HG02870 (cell line): Measurements from ENCODE around the gene FOXP1.

Source experiments
- ATAC-seq: cut with Tn5 transposase; IDR thresholded peaks from one replicate; pipeline ENCODE4 v1.9.1; 2021; ENCODE audit warnings: mild to moderate bottlenecking, moderate library complexity; ENCODE audit not compliant: unreplicated experiment

The FOXP1 gene

DNA sequence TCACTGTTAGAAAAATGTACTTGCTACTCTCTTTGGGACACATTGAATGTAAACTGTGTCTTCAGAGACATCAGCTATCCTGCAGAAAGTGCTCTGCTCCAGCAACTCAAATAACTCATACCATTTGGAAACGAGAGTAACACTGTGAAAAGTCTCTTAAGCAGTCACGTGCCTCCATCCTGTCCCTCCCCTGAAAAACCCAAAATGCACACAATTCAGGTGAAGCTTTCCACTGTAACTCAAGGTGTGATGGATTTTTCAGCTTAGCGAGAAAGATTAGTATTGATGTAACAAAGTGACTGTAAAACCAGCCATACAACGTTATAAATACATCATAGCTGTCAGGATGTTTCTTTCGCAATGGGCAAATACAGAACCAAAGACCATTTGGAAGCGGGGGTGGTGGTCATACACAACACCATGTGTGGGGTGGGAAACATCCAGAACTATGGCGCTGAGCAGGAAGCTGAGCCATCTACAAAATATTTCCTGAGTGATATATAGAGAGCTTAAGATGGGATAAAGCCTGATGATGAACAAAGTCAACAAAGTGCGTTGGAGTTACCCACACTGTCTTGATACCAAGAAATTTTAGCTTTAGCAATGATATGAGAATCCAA lies 332.3 kb downstream of the FOXP1 start:
- ATAC-seq, result no peak

GRCh38 chr3:71250026-71250425 lies 333.5 kb downstream of the FOXP1 start:
- ATAC-seq, result no peak

GRCh38 chr3:71247958-71248335 lies 335.6 kb downstream of the FOXP1 start:
- ATAC-seq, result no peak

GRCh38 chr3:71247221-71247957 lies 336.1 kb downstream of the FOXP1 start:
- ATAC-seq, result no peak

DNA sequence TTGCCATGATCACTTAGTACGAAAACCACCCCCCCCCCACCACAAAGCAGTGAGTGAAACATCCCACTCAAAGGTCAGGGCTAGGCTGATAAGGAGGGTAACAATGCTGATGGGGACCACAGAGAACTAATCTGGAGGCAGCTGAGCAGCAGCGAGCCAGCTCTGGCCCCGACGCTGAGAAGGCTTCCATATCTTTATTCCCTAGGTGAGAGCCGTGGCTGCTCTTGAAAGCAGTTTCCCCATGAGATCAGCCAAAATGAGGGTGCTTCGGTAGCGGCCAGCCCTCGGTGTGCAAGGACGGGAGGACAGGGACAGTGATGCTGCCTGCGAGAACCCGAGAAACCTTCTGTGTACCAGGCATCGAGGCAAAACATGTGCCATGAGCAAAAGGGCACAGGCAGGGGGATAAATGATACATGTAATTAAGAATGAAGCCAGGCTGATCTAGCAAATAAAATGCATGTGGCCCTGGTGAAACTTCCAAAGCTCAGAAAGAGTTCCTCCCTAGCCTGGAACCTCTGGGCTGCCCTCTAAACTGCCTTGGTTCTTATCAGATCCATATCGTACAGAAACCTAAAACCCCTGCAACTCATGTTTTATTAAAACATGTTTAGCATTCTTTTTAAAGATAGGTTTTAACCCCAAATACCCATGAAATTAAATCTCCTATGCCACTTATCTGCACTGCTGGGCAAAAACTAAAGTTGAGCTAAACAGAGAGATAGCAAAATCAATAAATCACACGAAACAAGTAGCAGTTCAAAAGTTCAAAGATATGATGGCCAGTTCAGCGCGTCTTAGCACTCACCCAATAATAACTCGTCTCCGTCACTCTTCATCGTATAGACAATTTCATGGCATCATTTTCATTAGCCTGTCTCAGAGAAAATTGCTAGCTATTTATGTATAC lies 337.3 kb downstream of the FOXP1 start:
- no peak for ATAC-seq

- no peak for ATAC-seq
These were observed 338.6 kb downstream of the FOXP1 start for GRCh38 chr3:71244826-71245488.

DNA sequence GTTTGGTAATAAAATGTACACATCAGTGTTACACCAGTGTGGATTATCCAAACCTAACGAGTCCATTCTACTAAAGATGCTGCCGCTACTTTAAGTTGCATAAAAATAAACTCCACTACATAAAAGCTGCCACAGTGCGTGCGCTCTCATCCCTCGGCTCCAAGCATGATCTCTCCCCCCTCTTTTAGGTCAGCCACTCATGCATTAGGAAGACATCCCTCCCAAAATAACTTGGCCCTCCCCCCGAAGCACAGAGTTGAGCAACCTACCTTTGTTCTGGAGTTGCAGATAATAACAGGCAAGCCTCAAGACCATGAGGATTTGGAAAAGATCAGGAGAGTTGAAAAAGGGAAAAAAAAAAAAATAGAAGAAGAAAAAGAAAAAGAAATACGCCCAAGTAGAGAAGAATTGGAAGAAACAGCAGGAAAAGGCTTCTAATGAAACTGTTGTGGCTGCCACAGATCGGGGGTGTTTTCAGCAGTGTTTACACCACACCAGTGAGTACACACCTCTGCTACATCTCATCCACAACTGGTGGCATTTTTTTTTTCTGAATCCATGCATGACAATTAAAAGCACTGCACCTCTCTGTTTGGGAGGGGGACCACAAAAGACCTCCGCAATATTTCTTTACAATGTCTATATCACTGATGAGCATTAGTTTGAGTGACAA lies 339.2 kb downstream of the FOXP1 start:
- no peak for ATAC-seq

DNA sequence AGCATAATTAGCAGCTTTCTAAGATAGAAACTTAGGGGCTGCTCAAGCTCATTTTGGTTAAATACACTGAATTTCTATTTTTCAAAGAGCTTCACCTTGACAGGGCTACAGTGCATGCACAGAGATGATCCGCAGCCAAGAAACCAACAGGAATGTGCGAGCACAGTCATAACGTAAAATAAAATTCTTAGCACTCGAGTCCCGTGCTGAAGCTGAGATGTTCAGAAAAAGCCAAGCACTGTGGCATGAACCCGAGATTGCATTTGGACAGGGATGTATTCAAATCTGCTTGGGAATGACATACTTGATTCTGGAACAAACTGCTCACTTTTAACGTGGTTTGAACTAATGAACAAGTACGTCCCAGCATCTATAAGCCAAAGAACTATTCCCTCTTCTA lies 340.3 kb downstream of the FOXP1 start:
- ATAC-seq, result no peak

GRCh38 chr3:71241981-71242560 lies 341.5 kb downstream of the FOXP1 start:
- no peak for ATAC-seq

DNA sequence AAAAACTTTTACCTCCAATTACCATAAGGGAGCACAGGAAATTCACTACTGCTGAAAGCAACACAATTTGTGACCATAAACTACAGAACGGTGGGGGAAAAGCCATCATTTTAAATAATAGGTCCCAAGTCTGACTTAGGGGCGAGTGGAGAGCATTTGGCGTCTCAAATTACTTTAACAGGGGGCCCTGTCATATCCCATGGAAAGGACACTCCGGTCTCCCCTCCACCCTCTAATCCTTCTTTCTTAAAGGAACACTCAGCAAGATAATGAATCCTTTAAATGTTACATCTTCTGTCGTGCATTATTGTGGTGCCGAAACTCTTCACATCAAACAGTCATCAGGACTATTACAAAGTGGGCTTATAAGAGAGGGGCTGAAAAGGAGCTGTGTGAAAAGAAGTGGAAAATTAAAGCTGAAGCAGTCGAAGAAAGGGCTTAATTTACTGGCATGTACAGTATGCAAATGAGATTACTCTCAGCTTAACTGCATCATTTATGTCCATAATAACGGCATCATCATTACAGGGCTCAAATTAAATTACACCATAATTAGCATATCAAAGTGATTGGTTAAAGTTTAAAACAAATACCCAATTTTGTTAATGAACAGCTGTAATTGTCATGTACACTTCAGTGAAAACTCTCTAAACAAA lies 342.2 kb downstream of the FOXP1 start:
- no peak for ATAC-seq

DNA sequence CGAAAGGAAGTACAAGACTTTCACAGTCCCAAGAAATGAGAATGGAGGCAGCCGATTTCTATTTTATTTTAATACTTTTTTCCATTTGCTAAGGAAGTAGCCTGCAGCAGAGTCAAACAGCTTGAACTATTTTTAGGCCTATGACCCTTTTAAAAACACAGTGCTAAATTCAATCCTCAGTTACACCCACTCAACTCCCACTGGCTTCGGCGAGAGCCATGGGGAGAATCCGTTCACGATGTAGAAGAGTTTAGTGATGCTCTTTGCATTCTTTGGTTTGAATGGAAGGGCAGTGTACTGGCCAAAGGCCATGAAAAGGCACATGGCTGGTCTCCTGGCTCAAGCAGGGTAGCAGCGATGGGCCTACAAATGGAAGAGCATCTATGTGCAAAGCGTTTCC lies 343.5 kb downstream of the FOXP1 start:
- ATAC-seq, result no peak

GRCh38 chr3:71238355-71238757 lies 345.2 kb downstream of the FOXP1 start:
- ATAC-seq, result no peak

GRCh38 chr3:71237672-71238071 lies 345.9 kb downstream of the FOXP1 start:
- no peak for ATAC-seq

DNA sequence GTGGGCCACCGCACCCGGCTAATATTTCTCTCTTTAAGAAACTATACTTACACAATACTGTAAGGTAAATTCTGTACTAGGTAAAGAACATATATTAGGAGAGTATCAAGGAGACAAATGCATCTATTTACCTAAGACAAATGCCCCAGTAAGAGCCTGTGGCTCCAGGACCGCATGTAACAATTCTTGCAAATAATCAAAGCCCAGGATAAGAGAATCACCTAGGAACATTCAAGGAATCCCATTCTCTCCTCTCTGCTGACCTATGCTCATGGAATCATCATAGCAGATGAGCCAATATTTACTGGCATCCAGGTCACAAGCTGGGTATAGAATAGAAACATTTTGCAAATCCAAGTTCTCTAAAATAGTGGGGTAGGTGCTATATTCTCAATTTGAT lies 347.7 kb downstream of the FOXP1 start:
- no peak for ATAC-seq

GRCh38 chr3:71232895-71233294 lies 350.6 kb downstream of the FOXP1 start:
- ATAC-seq, result no peak

DNA sequence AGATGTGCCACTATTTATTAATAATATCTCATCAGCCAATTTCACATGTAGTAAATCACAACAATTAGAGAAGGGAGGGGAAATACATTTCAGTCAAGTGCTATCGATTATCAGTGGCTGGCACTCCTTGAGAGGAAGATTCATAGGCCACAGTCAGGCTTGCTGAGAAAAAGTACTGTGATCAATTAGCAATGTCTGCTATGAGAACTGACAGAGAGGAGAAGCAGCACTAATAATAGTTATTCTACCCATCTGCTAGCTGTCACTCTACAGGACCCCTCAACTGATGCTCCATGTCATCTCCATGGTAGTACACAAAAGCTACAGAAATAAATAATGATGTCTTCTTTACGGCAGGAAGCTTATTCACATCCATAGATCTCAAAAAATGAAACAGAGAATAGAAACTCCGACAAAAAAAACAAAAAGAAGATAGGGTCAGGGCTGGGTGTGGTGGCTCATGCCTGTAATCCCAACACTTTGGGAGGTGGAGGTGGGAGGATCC lies 351.3 kb downstream of the FOXP1 start:
- ATAC-seq, result no peak

- no peak for ATAC-seq
These were observed 351.8 kb downstream of the FOXP1 start for GRCh38 chr3:71231680-71232079.

DNA sequence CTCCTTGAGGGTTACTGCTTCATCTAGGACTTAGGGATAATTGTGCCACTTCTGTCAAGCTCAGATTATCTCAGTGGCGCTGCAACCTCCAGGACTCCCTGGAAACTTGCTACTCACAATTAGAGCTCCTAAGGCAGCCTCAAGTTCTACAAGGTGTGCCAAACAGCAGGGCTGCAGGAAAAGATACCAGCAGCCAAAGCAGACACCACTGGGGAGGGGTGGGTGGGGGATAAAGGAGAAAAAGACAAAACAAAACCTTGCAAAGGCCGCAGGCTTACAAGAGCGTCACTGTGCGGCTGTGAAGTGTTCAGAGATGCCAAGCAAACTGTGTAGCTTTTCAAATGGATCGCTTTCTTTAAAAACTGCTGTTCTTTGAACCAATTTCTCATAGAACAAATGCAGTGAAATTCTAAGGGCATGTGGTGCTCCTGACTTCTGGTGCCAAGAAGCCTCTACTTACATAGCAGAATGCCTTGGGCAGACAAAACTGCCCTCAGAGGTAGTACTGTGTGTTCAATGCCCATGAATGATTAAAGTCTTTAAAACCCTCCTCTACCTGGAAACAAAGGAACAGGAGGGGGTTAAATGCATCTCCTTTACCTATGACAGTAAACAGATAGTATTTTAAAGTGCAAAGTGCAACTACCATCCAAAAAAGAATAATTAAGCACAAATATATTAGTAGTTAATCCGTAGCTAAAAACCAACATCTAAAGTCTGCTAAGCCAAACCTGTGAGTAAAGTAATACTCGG lies 353.4 kb downstream of the FOXP1 start:
- ATAC-seq, result no peak
